SK-N-SH (cell line): ENCODE measurements around the gene PCP4L1. TPM values are rescaled to one million over a fixed set of nuclear protein-coding genes. Genes with fewer than 3 reads are reported as not detected.

Source experiments
- CTCF ChIA-PET: fragments of 300-600, 350-600 bp; formaldehyde crosslinking; extraction: SDS; loops from one replicate; lab custom pipeline; 2021; lab: Yijun Ruan, JAX
- POLR2A ChIA-PET: fragments of 350-600 bp; sonication (Branson Sonifier 250); formaldehyde crosslinking; extraction: SDS; loops from one replicate; lab custom pipeline; 2020; ENCODE audit warnings: antibody characterized with exemption, inconsistent platforms; lab: Yijun Ruan, JAX
- DNase-seq: peaks from one replicate; pipeline ENCODE4 v3.0.0; 2012
- H2AFZ ChIP-seq: fragments of 200-600 bp; sonication (generic); 2 replicates; pipeline ENCODE4 v1.8.1; 2016; ENCODE audit warnings: antibody characterized with exemption, mild to moderate bottlenecking, low read depth
- H3F3A ChIP-seq: fragments of 200-600 bp; sonication (generic); replicated peaks from 2 replicates; pipeline ENCODE3; 2016; ENCODE audit warnings: antibody characterized with exemption, mild to moderate bottlenecking; ENCODE audit not compliant: insufficient read depth
- H3K27ac ChIP-seq, 2 experiments: fragments of 200-500 bp in 1 of 2; fragments of 200-600 bp in 1 of 2; sonication (Bioruptor generic) in 1 of 2; sonication (generic), shearing (Covaris generic) in 1 of 2; 2 replicates each; pipeline versions ENCODE4 v1.5.1 to v1.6.1; 2014 to 2016; ENCODE audit warnings: low read depth in 2 of 2, inconsistent platforms in 1 of 2, low read length in 1 of 2, mild to moderate bottlenecking in 1 of 2, mixed read lengths in 1 of 2
- H3K27me3 ChIP-seq: fragments of 200-600 bp; sonication (generic), shearing (Covaris generic); 2 replicates; pipeline ENCODE4 v1.6.1; 2016; ENCODE audit warnings: mixed run types; ENCODE audit not compliant: insufficient read depth
- H3K36me3 ChIP-seq, 2 experiments: fragments of 200-500 bp in 1 of 2; fragments of 200-600 bp in 1 of 2; sonication (Bioruptor generic) in 1 of 2; sonication (generic) in 1 of 2; replicated peaks in 1 of 2; 2 replicates each; pipeline versions ENCODE3 to v1.5.1; 2014 to 2016; ENCODE audit warnings: low read length in 1 of 2, mild to moderate bottlenecking in 1 of 2; ENCODE audit not compliant: insufficient read depth in 2 of 2, control insufficient read depth in 1 of 2
- H3K4me1 ChIP-seq, 2 experiments: fragments of 200-500 bp in 1 of 2; fragments of 200-600 bp in 1 of 2; sonication (Bioruptor generic) in 1 of 2; sonication (generic), shearing (Covaris generic) in 1 of 2; 2 replicates each; pipeline versions ENCODE4 v1.5.1 to v1.6.1; 2014 to 2016; ENCODE audit warnings: low read depth in 1 of 2, low read length in 1 of 2, mixed run types in 1 of 2; ENCODE audit not compliant: insufficient read depth in 2 of 2, control insufficient read depth in 1 of 2
- H3K4me2 ChIP-seq: fragments of 200-600 bp; sonication (generic), shearing (Covaris generic); 2 replicates; pipeline ENCODE4 v1.6.1; 2017; ENCODE audit warnings: mixed run types
- H3K4me3 ChIP-seq, 2 experiments: fragments of 200-500 bp in 1 of 2; fragments of 200-600 bp in 1 of 2; sonication (Bioruptor generic) in 1 of 2; sonication (generic), shearing (Covaris generic) in 1 of 2; 2 replicates each; pipeline versions ENCODE4 v1.5.1 to v1.8.1; 2014 to 2016; ENCODE audit warnings: low read depth in 2 of 2, inconsistent platforms in 1 of 2, low read length in 1 of 2, mild to moderate bottlenecking in 1 of 2, mixed read lengths in 1 of 2, moderate library complexity in 1 of 2
- H3K79me2 ChIP-seq: fragments of 200-600 bp; sonication (generic); 2 replicates; pipeline ENCODE4 v1.8.1; 2017; ENCODE audit warnings: mild to moderate bottlenecking; ENCODE audit not compliant: insufficient read depth
- H3K9ac ChIP-seq: fragments of 200-600 bp; sonication (generic); 2 replicates; pipeline ENCODE4 v1.6.1; 2017; ENCODE audit warnings: mixed run types
- H3K9me2 ChIP-seq: fragments of 200-600 bp; sonication (generic); 2 replicates; pipeline ENCODE4 v1.6.1; 2017; ENCODE audit warnings: mixed run types
- H3K9me3 ChIP-seq: fragments of 200-600 bp; sonication (generic); 2 replicates; pipeline ENCODE4 v1.6.1; 2017; ENCODE audit warnings: mixed run types, mild to moderate bottlenecking, moderate library complexity
- H4K20me1 ChIP-seq: fragments of 200-600 bp; sonication (generic); 2 replicates; pipeline ENCODE4 v1.6.1; 2017; ENCODE audit warnings: mild to moderate bottlenecking, mixed run types; ENCODE audit not compliant: insufficient read depth
- CHD2 ChIP-seq: fragments of 150-350 bp; IDR thresholded peaks from 2 replicates; pipeline ENCODE4 v1.6.1; 2018; ENCODE audit warnings: low read length; ENCODE audit not compliant: partially characterized antibody
- CTCF ChIP-seq: fragments of 200-600 bp; sonication (generic); IDR thresholded peaks from 2 replicates; pipeline ENCODE4 v1.6.1; 2017; ENCODE audit warnings: antibody characterized with exemption, mild to moderate bottlenecking, moderate library complexity
- ELF1 ChIP-seq: IDR thresholded peaks from 2 replicates; pipeline ENCODE4 v1.4.0; 2012
- FOXM1 ChIP-seq: IDR thresholded peaks from 2 replicates; pipeline ENCODE4 v1.4.0; 2012; ENCODE audit warnings: low read depth, mild to moderate bottlenecking
- IRF3 ChIP-seq: fragments of 150-350 bp; IDR thresholded peaks from 2 replicates; pipeline ENCODE4 v1.6.1; 2016; ENCODE audit warnings: mild to moderate bottlenecking, low read depth, low read length
- MEF2A ChIP-seq: IDR thresholded peaks from 2 replicates; pipeline ENCODE4 v1.4.0; 2012; ENCODE audit warnings: low read depth, borderline replicate concordance
- NFIC ChIP-seq: IDR thresholded peaks from 2 replicates; pipeline ENCODE4 v1.4.0; 2012; ENCODE audit warnings: borderline replicate concordance
- NRF1 ChIP-seq: IDR thresholded peaks from 2 replicates; pipeline ENCODE4 v1.6.1; 2012; ENCODE audit warnings: low read depth, mild to moderate bottlenecking, low read length
- RCOR1 ChIP-seq: fragments of 150-350 bp; IDR thresholded peaks from 2 replicates; pipeline ENCODE4 v1.6.1; 2017; ENCODE audit warnings: antibody characterized with exemption, low read length
- TCF12 ChIP-seq: IDR thresholded peaks from 2 replicates; pipeline ENCODE4 v1.4.0; 2012
- WGBS: methylation state at CpG from one replicate; pipeline ENCODE4 v1.1.6; 2017; ENCODE audit warnings: low lambda C conversion rate; 5-methylcytosine and 5-hydroxymethylcytosine counted together
- polyA plus RNA-seq, 3 experiments: library from polyadenylated mRNA; depleted of rRNA; stranded (reverse); fragments of >200 nt; gene quantifications; 2 replicates each; pipeline ENCODE4 v1.2.3, GENCODE V29; 2012

The PCP4L1 gene
- polyA plus RNA-seq, 1 of the 3 experiments (the other 2 are of a cell fraction), result not detected

- Histone ChIP-seq H3K9me3 (no peaks in the 10 kb centered on the region), H3K36me3 (no peaks in the 10 kb centered on the region), H3K4me1 (no peaks in the 10 kb centered on the region), H3F3A (no peaks in the 10 kb centered on the region), H4K20me1 (no peaks in the 10 kb centered on the region), H3K9me2 (no peaks in the 10 kb centered on the region), H3K4me3 (no peak within 1 kb of the TSS), H2AFZ (no peak within 1 kb of the TSS), H3K27ac (no peak within 1 kb of the TSS), H3K79me2 (no peaks in the 10 kb centered on the region), H3K9ac (no peak within 1 kb of the TSS), H3K4me2 (no peak within 1 kb of the TSS), H3K27me3 (no peaks in the 10 kb centered on the region)
- ChIA-PET POLR2A (no interaction called here), CTCF (interaction anchor here (1.0 to 3.2 kb wide), 5 partner anchors 10 to 144 kb away, joined by 4 to 29 read pairs (median 7); partner anchors contain the start of gene TOMM40L)
- no peak for DNase-seq
- TF ChIP-seq FOXM1 (no peak), IRF3 (no peak), RCOR1 (no peak), ELF1 (no peak)
- 58% methylated on average over 4 of the region's 4 CpGs for WGBS
These were observed 20.5 kb upstream of the PCP4L1 start, which contains the start of gene NR1I3 for GRCh38 chr1:161238039-161238473. NR1I3 (minus strand) TSS chr1:161238203; CDS start chr1:161236565, 1,638 bp downstream.

- POLR2A ChIA-PET, result no interaction called here
- TF ChIP-seq CHD2 (no peak), FOXM1 (no peak), NFIC (no peak), MEF2A (no peak), NRF1 (no peak), CTCF (no peak), TCF12 (no peak)
- TF ChIP-seq, all 33 proteins: peak for 0
These were observed 16.9 kb upstream of the PCP4L1 start for GRCh38 chr1:161241682-161242081.

More at GRCh38 chr1:161241682-161242081, 16.9 kb upstream of the PCP4L1 start:
- CTCF ChIA-PET, result no interaction called here
- no peak overlapping the region for H3K4me3 ChIP-seq
- no peaks in the 10 kb centered on the region for H3F3A ChIP-seq
- H3K27ac ChIP-seq, result no peak overlapping the region
- no peak for DNase-seq
- H3K4me1 ChIP-seq, result no peaks in the 10 kb centered on the region
- WGBS, result 65% methylated on average over 3 of the region's 3 CpGs
- no peak overlapping the region for H2AFZ ChIP-seq
- no peaks in the 10 kb centered on the region for H4K20me1 ChIP-seq
- H3K4me2 ChIP-seq, result no peak overlapping the region
- H3K79me2 ChIP-seq, result no peaks in the 10 kb centered on the region
- no peaks in the 10 kb centered on the region for H3K9me2 ChIP-seq
- no peaks in the 10 kb centered on the region; the same call in 1 of the 2 replicates for H3K27me3 ChIP-seq
- H3K9me3 ChIP-seq, result no peaks in the 10 kb centered on the region
- no peak overlapping the region for H3K9ac ChIP-seq
- H3K36me3 ChIP-seq, result no peaks in the 10 kb centered on the region
